HG03354 (cell line): ENCODE measurements around the gene SULT1C2.

ENCODE experiments used
- ATAC-seq: cut with Tn5 transposase; IDR thresholded peaks from one replicate; pipeline ENCODE4 v1.9.1; 2021; ENCODE audit warnings: mild to moderate bottlenecking; ENCODE audit not compliant: unreplicated experiment, poor library complexity, severe bottlenecking

The SULT1C2 gene

GRCh38 chr2:108285616-108286015, 3.1 kb upstream of the SULT1C2 start:
- no peak for ATAC-seq

- ATAC-seq: no peak
Observed at GRCh38 chr2:108287169-108287568, 1.5 kb upstream of the SULT1C2 start.

- ATAC-seq: no peak
Observed at GRCh38 chr2:108293850-108294249, 5.2 kb downstream of the SULT1C2 start.

- no peak for ATAC-seq
Observed at GRCh38 chr2:108297436-108298141, 8.9 kb downstream of the SULT1C2 start.

GRCh38 chr2:108301558-108301957, 12.9 kb downstream of the SULT1C2 start:
- ATAC-seq: no peak

- ATAC-seq: no peak
Observed at GRCh38 chr2:108304975-108305374, 16.3 kb downstream of the SULT1C2 start.

GRCh38 chr2:108305901-108306300, 17.2 kb downstream of the SULT1C2 start:
- no peak for ATAC-seq

GRCh38 chr2:108309903-108310302, 21.2 kb downstream of the SULT1C2 start:
- no peak for ATAC-seq

- no peak for ATAC-seq
Observed at GRCh38 chr2:108314586-108315296, 26.0 kb downstream of the SULT1C2 start.

GRCh38 chr2:108315444-108315934, 26.8 kb downstream of the SULT1C2 start:
- ATAC-seq: no peak

- ATAC-seq: no peak
Observed at GRCh38 chr2:108316033-108316432, 27.3 kb downstream of the SULT1C2 start.

GRCh38 chr2:108316461-108317258, 28.0 kb downstream of the SULT1C2 start:
- no peak for ATAC-seq

GRCh38 chr2:108320326-108320922, 31.7 kb downstream of the SULT1C2 start:
- ATAC-seq: no peak

- ATAC-seq: no peak
Observed at GRCh38 chr2:108323619-108324018, 34.9 kb downstream of the SULT1C2 start.

GRCh38 chr2:108324531-108325255, 36.0 kb downstream of the SULT1C2 start:
- no peak for ATAC-seq

GRCh38 chr2:108325756-108326155, 37.1 kb downstream of the SULT1C2 start:
- no peak for ATAC-seq

- no peak for ATAC-seq
Observed at GRCh38 chr2:108329771-108330170, 41.1 kb downstream of the SULT1C2 start.

- ATAC-seq: no peak
Observed at GRCh38 chr2:108330979-108331378, 42.3 kb downstream of the SULT1C2 start.

- no peak for ATAC-seq
Observed at GRCh38 chr2:108345951-108346350, 57.3 kb downstream of the SULT1C2 start.
